GM21737 (cell line): ENCODE data around the gene NT5DC2.
"Not testable (repeated sequence)": the region's sequence is repeated elsewhere in the genome, so short reads cannot be mapped to it uniquely, and the experiment has no call there.

ENCODE experiments used
- ATAC-seq: cut with Tn5 transposase; IDR thresholded peaks from one replicate; pipeline ENCODE4 v1.9.1; 2021; ENCODE audit warnings: mild to moderate bottlenecking, moderate library complexity; ENCODE audit not compliant: unreplicated experiment

The NT5DC2 gene

DNA sequence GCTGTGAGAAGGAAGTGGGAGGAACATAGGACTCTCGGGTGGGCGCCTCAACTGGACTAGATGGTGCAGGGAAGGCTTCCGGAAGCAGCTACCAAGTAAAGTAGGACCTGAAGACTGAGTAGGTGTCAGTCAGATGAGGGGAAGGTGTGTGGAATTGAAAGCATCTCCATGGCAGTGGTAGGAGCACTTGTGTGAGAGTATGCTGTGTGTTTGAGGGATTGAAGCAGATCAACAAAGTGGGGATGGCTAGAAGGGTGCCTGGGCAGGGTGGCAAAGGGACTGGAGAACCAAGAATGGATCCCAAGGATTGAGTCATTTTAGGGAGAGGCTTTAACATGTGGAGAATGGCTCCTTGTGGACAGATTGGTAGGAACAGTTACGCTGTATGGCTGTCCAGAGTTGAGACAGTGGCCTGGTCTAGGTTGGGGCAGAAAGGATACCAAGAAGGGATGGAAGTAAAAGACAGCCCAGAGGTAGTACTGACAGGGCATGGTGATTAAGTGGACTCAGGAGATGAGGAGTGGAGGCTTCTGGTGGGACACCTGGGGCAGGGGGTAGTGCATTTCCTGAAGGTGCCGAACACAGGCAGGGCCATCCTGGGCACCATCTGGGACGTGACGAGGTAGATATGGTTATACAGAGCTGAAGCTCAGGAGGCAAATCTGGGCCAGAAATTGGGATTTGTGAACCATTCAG, 4.2 kb upstream of the NT5DC2 start:
- ATAC-seq = no peak

DNA sequence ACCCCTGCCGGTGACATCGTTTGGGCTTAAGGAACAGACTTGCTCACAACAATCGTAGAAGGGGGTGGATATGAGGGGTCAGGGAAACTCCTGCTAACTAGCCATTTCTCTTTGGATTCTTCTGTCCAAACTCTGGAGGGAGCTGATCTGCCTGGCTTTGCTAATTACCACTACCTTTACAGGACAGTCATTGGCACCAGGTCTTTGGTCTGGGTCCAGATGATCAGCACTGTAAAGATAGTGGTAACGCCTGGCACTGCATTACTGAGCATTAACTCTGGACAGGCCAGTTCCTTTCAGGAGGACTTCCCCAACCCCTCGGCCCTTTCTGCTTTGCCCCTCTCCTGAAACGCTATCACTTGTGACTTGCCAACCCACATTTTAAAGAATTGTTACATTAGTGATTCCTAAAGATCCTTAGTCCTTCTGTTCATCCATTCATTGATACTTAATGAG, 3.5 kb upstream of the NT5DC2 start:
- ATAC-seq = no peak

DNA sequence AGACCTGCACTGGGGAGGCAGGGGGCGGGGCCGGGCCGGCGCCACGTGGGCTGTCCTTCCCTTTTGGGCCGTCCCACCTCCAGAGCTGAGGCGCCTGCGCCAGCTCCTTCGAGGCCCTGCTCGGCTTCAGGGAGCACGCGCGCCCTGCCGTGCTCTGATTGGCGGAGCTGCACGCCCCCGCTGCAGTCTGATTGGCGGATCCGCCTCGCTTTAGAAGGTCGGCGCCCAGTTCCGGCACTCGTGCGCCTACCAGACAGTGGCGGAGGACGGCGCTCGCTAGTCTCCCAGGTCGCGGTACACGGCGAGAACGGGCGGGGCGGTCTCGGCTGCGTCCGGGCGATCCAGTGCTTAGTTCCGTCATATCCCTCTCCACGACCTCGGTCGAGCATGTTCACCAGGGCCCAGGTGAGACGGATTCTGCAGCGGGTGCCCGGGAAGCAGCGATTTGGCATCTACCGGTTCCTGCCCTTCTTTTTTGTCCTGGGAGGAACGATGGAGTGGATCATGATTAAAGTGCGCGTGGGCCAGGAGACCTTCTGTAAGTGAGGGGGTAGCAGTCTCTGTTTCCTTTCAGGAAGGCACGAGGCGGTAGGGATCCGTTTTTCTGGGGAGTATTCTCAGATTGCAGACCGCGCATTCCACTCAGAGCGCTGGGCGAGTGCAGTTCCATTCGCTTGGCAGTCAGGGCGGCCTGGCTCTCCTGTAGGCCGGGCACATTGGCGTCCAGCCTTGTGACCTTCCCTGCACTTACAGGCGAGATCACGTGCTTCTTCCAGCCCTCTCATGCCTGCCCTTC, 2.9 kb upstream of the NT5DC2 start, which contains the start of gene UQCC5:
UQCC5 (plus strand) TSS at position 237 of the 796 bp plus-strand sequence; CDS start at position 388, 151 bp downstream.
- peak; percentile 76 for ATAC-seq

DNA sequence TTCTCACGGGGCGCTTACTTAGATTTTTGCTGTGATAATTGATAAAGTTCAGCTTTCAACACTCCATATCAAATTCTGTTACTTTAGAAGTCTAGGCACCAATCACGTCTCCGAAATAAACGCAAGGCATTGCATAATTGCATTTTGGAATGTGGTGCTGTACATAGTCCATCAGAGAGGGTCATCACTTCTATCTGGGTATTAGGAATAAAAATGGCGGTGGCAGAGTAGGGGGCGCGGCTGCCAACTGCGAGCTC, 2.4 kb upstream of the NT5DC2 start:
- no peak for ATAC-seq

DNA sequence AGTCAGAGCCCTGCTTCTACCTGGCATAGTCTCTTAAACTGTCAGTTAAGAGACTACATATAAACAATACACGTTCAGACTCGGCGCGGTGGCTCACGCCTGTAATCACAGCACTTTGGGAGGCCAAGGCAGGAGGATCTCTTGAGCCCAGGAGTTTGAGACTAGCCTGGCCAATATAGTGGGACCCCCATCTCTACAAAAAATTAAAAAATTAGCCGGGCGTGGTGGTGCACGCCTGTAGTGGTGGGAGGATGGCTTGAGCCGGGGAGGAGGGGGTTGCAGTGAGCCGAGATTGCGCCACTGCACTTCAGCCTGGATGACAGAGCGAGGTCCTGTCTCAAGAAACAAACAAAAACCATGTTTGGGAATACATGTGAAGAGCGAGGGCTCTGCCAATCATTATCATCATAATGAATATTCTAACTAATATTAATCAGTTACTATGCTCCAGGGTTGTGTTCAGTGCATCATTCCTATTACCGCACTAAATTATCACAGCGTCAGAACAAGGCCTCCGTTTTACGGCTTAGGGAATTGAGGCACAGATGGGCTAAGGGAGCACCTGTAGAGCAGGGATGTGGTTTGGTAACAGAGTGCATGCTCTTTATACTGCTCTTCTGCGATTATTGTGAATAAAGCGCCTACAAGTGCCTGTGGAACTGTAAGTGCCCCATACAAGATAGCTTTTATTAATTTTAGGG, 1.9 kb upstream of the NT5DC2 start:
- no peak for ATAC-seq

DNA sequence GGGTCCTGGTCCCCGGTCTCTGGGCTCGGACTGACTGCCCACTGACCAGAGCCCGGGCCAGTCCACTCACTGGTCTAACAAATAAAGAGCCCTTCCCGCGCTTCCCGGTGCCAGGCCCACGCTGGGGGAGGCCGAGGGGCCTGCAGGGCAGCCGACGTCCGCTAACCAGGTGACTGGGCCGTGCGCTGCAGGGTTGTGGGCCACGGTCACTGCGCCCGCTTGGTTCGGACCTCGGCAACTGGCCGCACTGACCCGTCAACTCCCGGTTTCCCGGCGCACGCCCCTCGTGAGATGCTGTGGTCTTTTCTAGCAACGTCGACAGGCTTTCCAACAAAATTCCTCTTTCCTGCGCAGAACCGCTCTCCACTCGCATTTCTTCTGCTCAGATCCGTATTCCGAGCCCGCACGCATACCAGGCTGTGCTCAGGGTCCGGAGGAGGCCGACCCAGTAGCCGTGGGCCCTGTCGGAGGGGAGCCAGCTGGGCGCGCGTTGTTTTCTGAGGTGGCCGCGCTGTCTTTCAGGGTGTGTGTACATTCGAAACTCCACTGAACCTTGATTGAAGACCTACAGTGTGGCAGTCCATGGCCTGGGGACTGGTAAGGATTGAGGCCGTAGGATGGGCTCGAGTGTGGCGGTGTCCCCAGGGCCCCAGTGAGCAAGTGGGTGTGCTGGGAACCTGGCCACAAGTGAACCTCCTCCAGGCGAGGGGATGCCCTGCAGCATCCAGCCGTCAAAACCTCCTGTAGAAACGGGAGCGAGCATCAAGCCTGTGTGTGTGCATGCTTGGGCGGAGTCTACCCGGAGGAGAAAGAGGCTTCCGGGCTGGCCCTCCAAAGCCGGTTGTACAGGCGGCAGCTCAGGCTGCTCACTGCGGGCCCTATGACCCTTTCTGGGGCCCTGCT, 875 bp upstream of the NT5DC2 start:
- no peak for ATAC-seq

DNA sequence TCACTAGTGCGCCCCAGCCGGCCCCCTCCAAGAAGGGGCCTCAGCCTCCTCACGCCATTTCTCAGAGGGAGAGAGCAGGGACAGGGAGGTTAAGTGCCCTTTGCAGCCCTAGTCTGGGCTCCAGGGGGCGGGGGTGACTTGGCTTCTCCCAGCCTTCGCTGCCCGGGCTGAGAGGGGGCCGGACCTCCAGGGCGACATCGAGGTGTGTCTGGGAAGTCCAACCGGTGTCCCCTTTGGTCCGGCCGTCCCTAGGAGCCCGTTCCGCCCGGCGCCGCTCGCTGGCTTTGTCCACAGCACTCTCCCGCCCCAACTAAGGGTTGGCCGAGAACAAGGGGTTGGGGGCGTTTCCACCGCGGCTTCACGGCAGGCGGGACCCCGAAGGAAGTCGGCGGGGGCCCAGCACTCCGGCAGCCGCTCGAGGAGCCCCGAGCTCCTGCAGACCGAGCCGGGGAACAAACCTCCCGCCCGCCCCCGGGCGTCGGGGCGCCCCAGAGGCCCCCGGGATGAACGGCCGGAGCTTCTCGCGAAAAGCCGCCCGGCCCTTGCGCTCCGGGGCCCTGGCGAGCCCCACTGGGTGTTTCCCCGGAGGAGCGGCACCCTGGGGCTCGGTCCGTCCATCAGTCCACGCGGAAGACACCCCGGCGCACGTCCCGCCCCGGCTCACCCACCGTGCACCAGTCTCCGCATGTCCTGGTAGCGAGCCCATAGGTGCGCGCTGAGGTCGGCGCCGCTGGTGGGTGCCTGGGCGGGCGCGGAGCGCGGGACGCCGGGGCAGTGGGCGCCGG, 627 bp downstream of the NT5DC2 start:
- ATAC-seq = no peak

DNA sequence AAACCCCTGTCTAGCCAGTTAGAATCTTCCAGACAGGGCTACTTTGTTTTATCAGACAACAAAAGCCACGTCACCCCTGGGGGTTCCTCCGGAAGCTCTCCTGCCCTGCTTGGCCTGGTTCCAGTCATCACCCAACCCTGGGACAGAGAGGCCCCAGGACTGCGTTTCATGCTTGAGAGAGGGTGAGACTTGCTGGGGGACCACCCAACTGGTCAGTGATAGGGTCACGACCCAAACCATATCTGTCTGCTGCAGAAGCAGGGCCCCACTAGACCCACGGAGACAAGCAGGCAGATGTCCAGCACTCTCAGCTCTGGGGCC, 1.2 kb downstream of the NT5DC2 start:
- ATAC-seq = no peak

DNA sequence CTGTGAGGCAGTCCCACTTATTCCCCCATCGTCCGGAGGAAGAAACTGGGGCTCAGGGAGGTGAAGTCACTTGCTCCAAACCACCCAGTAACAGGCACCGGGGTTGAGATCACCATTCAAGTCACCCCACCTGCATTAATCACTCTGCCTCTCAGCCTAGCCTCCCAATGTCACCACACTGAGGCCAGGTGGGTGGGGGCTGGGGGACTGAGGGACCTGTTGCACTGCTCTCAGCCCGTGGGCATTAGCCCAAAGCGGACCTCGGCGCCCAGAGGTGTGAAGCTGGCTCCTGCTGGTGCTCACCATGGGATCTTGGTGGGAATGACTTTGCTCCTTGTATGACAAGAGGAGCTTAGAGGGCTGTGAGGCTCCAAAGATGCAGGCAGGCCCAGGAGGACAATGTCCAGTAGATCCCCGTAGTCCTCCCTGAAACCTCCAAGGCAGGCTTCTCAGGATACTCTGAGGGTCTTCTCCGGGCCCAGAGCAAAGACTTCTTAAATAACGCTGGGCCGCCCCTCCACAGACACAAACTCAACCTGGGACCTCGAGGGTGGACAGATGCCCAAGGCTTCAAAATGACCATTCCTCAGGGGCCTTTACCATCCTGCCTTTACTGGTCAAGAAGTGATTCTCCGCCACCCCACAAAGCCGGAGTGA, 1.7 kb downstream of the NT5DC2 start:
- ATAC-seq = no peak

DNA sequence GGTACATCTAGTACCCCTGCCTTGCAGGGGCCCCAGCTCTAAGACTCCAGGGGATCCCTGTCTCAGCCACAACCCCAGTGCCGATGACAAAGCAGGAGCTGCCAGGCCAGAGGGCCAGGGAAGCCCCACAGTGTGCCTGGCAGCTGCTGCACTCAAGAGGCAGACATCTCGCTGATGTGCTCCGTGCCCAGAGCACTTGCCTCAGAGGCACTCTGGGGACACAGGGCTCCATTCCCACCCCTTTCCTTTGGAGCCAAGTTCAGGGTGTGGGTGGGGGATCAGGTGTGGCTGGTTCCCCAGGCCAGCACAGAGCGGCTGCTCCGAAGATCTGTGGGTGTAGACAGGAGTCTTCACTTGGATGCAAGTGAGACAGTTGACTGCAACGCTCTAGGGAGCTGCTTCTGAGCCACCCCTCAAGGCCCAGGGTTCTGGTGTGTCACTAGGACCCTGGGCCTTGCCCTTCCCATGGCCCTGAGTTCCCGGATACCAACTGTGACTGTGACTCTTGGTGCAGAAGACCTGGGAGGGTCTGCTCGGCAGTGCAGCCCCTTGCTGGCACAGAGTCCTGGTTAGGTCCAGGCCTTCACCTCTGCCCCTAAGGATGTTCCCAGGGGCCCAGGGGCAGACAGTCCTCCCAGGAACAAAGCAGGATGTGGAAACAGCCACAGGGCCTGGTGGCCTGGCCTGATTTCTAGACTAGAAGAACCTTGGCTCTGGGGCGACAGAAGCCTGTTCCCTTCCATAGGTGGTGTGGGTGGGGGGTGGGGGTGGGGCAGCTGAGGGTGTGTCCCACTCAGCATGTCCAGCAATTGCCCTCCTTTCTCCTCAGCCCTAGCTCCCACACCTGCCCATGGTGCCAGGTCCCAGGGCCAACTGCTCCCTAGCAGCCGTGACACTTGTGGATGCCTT, 2.5 kb downstream of the NT5DC2 start:
- no peak for ATAC-seq

DNA sequence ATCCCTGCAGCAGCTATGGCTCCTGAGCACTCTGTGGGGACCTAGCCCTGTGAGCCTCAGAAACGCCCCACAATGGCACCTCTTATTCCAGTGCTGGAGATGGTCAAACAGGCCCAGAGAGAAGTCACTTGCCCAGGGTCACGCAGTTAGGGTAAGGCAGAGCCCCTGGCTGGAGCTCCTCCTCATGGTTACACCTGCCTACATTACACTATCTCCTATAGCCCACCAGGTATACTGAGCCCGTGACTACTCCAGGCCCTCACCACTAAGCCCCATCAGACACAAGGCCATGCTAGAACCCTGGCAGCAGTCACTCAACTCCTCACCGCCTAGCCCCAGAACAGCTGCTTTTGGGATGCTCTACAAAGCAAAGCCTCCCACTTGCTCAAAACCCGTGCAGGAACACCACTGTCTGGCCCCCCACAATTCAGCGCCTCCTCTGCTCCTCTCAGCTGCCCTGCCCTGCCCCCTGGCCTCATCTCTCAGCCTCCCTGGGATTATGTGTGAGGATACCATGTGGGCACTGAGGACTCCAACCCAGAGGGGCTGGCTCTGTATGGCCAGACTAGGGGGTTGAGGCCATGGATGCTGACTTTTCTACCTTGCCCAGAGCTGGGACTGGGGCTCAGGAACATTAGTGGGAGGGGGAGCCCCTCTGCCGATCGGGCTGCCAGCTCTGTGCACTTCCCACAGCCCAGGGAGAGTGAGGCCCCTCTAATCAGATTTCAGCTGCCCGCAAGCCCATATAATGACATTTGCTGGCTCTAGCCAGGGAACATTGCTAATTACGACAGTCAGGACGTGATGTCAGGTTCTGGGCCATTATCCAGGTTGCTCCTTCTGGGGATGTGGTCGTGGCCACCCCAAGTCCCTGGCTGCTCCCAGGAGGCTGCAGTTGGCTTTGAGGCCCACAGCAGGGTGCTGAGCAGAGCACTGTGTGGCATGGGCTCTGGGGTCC, 4.0 kb downstream of the NT5DC2 start:
- ATAC-seq = no peak

DNA sequence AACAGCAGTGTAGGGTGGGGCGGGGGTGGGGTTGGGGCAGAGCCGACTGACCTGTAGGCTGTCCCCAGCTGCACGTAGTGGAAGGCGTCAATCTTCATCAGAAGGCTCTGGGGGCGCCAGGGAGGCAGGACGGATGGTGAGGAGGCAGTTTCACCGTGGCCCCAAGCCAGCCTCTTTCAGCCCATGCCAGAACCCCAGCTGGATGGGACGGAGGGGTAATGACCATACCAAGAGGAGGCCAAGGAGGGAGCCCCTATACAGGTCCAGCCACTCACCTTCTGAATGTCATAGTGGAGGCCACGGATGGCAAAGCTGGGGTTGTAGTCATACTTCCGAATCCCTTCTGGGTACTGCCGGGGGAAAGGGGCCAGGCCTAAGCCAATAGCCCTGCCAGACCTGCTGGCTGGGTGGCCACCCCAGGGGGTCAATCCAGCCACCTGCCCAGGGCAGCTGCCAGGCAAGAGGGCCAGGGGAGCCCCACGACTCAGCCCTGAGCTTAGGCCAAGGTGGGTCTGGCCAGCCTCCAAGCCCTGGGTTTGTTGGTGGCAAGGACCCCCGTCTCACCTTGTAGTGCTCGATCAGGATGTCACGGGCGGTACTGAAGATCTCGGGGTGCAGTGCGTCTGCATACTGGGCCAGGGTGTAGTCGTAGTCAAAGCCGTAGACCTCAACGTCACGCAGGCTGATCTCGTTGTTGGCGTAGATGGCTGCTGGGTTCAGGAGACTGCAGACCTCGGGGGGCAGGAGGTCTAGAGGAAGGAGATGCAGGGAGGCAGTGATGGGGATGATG, 4.9 kb downstream of the NT5DC2 start:
- no peak for ATAC-seq

DNA sequence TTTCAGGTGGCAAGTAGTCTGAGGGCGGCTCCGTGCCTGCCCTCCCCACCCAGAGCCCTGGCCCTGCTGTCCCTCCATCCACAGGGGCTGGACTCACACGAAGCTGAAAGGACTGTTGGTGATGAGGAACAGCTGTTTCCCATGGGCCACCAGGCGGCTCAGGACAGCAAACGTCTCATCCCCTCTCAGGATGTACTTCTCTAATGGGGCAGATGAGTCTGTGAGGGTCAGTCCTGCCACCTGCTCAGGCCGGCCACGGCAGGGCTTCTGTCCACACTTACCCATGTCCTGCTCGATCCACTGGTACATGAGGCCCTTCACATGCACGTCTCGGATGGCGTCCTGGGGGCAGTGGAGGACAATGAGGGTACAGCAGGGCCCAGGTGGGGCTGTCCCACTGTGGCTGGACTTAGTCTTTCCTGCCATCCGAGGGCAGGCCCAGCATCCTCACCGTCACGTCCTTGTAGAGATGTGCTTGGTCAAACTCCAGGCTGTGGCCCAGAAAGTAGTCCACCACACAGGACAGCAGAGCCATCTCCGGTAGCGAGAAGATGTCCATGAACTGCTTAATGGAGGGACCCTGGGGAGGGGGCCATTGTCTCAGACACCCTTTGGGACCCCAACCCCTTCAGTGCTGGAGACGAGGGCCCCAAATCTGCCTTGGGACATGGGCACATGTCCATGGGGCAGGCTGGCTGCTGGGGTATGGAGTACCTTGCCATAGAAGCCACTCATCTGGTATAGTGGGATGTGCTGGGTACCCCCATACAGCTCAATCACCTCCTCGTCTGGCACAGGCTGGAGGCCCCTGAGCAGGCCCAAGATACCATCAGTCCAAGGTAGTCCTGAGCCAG, 5.7 kb downstream of the NT5DC2 start:
- ATAC-seq = no peak

DNA sequence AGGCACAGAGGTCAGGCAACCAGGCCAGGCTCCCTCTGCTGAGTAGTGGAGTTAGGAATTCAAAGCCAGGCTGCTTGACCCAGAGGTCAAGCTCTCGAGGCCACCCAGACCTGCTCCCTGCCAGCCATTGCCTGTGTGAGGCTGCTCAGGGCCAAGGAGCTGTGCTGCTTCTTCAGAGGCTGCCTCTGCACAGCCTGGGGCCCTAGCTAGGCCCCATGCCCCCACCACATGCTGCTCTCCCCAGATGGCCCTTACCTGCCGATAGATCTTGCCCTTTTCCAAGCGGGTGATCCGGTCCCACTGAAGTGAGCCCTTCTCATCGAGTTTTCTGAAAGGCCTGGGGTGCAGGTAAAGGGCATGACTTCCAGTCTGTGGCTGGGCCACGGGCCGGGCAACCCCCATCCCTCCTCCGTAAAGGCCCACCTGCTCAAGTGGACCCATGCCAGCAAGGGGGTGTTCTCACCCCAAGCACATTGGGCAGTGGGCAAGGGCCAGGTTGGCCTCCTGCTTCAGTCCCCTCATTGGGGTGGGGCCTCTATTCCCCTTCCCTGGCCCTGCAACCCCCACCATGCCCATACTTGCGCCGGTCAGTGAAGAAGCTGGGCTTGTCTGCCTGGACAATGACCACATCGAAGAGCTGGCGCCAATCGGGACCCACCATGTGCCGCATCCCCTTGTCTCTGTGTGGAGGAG, 6.5 kb downstream of the NT5DC2 start:
- ATAC-seq = no peak

DNA sequence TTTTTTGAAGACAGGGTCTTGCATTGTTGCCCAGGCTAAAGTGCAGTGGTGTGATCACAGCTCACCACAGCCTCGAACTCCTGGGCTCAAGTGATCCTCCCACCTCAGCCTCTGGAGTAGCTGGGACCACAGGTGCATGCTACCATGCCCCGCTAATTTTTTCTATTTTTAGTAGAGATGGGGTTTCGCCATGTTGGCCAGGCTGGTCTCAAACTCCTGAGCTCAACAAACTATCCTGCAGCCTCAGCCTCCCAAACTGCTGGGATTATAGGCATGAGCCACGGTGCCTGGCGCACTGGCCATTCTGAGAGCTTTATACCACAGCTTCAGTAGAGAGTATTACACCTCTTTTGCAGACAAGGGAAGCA, 7.0 kb downstream of the NT5DC2 start:
- not testable (repeated sequence) for ATAC-seq
